GM23338 (cell line): Measurements from ENCODE around the gene UBAC1. TPM values are rescaled to one million over a fixed set of nuclear protein-coding genes. Genes with fewer than 3 reads are reported as not detected.

ENCODE experiments used
- ATAC-seq: fragments of 200-7000 bp; cut with Tn5 transposase; 3 replicates; pipeline ENCODE4 v1.9.1; 2020
- DNase-seq: peaks from one replicate; pipeline ENCODE4 v3.0.0-alpha.2; 2015; ENCODE audit warnings: low spot score
- H2AFZ ChIP-seq: fragments of 200-600 bp; sonication (generic); 2 replicates; pipeline ENCODE4 v1.8.0; 2016; ENCODE audit warnings: antibody characterized with exemption, mild to moderate bottlenecking, moderate library complexity
- H3F3A ChIP-seq: fragments of 200-600 bp; sonication (generic); replicated peaks from 2 replicates; pipeline ENCODE4 v1.8.0; 2017; ENCODE audit warnings: antibody characterized with exemption, mixed run types, low read depth
- H3K27ac ChIP-seq: fragments of 200-600 bp; sonication (generic); 2 replicates; pipeline ENCODE4 v1.6.1; 2016; ENCODE audit warnings: low read depth
- H3K27me3 ChIP-seq: fragments of 200-600 bp; sonication (generic); 2 replicates; pipeline ENCODE4 v1.8.0; 2016; ENCODE audit warnings: mild to moderate bottlenecking, mixed run types, moderate library complexity; ENCODE audit not compliant: insufficient read depth
- H3K36me3 ChIP-seq: fragments of 200-600 bp; sonication (generic); 2 replicates; pipeline ENCODE4 v1.8.0; 2016; ENCODE audit warnings: mild to moderate bottlenecking; ENCODE audit not compliant: insufficient read depth
- H3K4me1 ChIP-seq: fragments of 200-600 bp; sonication (generic); 2 replicates; pipeline ENCODE4 v1.8.0; 2016; ENCODE audit warnings: mild to moderate bottlenecking, moderate library complexity; ENCODE audit not compliant: insufficient read depth
- H3K4me2 ChIP-seq: fragments of 200-600 bp; sonication (generic); 2 replicates; pipeline ENCODE4 v1.7.1; 2017; ENCODE audit warnings: mixed run types
- H3K4me3 ChIP-seq: fragments of 200-600 bp; sonication (generic); 2 replicates; pipeline ENCODE4 v1.6.1; 2016; ENCODE audit warnings: mixed run types
- H3K79me2 ChIP-seq: fragments of 200-600 bp; sonication (generic); replicated peaks from 2 replicates; pipeline ENCODE4 v1.8.0; 2017; ENCODE audit warnings: mild to moderate bottlenecking; ENCODE audit not compliant: insufficient read depth
- H3K9me2 ChIP-seq: fragments of 200-600 bp; sonication (generic); 2 replicates; pipeline ENCODE4 v1.8.0; 2017; ENCODE audit not compliant: insufficient read depth
- H4K20me1 ChIP-seq: fragments of 200-600 bp; sonication (generic); replicated peaks from 2 replicates; pipeline ENCODE4 v1.8.0; 2017; ENCODE audit warnings: mild to moderate bottlenecking; ENCODE audit not compliant: insufficient read depth
- H3K27ac Mint-ChIP-seq: 2 replicates; pipeline ENCODE4 v1.8.0; 2020; ENCODE audit warnings: inconsistent platforms, mild to moderate bottlenecking, moderate library complexity, mixed read lengths
- H3K27me3 Mint-ChIP-seq: 3 replicates; pipeline ENCODE4 v1.8.0; 2022; ENCODE audit warnings: low read depth, mild to moderate bottlenecking, moderate library complexity, mixed read lengths, inconsistent platforms; ENCODE audit not compliant: insufficient read depth, poor library complexity
- H3K36me3 Mint-ChIP-seq: 3 replicates; pipeline ENCODE4 v1.8.0; 2021; ENCODE audit warnings: low read depth, mild to moderate bottlenecking, inconsistent platforms, moderate library complexity, mixed read lengths
- H3K4me1 Mint-ChIP-seq: 3 replicates; pipeline ENCODE4 v1.8.0; 2020; ENCODE audit warnings: mild to moderate bottlenecking, inconsistent platforms, mixed read lengths
- H3K4me3 Mint-ChIP-seq: 3 replicates; pipeline ENCODE4 v1.8.0; 2021; ENCODE audit warnings: moderate library complexity, mild to moderate bottlenecking, inconsistent platforms, mixed read lengths
- H3K9me3 Mint-ChIP-seq: 3 replicates; pipeline ENCODE4 v1.8.0; 2020; ENCODE audit warnings: moderate library complexity, mild to moderate bottlenecking, inconsistent platforms, mixed read lengths
- CREB1 ChIP-seq: fragments of 250-450 bp; sonication (Bioruptor Pico); IDR thresholded peaks from 2 replicates; pipeline ENCODE4 v1.5.0; 2020; ENCODE audit warnings: low read depth, mild to moderate bottlenecking, moderate library complexity
- EZH2 ChIP-seq: fragments of 200-600 bp; sonication (generic); IDR thresholded peaks from one replicate; pipeline ENCODE4 v1.8.0; 2017; ENCODE audit warnings: antibody characterized with exemption, mild to moderate bottlenecking, low read depth; ENCODE audit not compliant: unreplicated experiment
- JUNB ChIP-seq: IDR thresholded peaks from one replicate; pipeline ENCODE4 v1.6.1; 2016; ENCODE audit warnings: antibody characterized with exemption; ENCODE audit not compliant: unreplicated experiment
- NANOG ChIP-seq: IDR thresholded peaks from 2 replicates; pipeline ENCODE4 v1.6.1; 2016; ENCODE audit warnings: antibody characterized with exemption, borderline replicate concordance
- POLR2AphosphoS5 ChIP-seq: IDR thresholded peaks from 2 replicates; pipeline ENCODE4 v1.6.1; 2016; ENCODE audit warnings: antibody characterized with exemption, low read depth
- STAT1 ChIP-seq: IDR thresholded peaks from one replicate; pipeline ENCODE4 v1.6.1; 2016; ENCODE audit warnings: antibody characterized with exemption; ENCODE audit not compliant: unreplicated experiment
- ZNF114 ChIP-seq: fragments of 250-450 bp; sonication (Bioruptor Pico); IDR thresholded peaks from 2 replicates; pipeline ENCODE4 v1.5.0; 2020; ENCODE audit warnings: mild to moderate bottlenecking, moderate library complexity
- ZNF331 ChIP-seq: fragments of 250-450 bp; sonication (Bioruptor Pico); IDR thresholded peaks from 2 replicates; pipeline ENCODE4 v1.5.0; 2020; ENCODE audit warnings: low read depth, mild to moderate bottlenecking, moderate library complexity
- polyA plus RNA-seq: library from polyadenylated mRNA; unstranded; fragments of >200 nt; fragmentation: Nextera tagmentation; extraction: Ambion mirVana; gene quantifications from 2 replicates; pipeline ENCODE4 v1.2.1, GENCODE V29; 2016
- total RNA-seq: library from RNA; depleted of rRNA; stranded (reverse); fragments of >200 nt; shearing (Covaris generic); gene quantifications from 2 replicates; pipeline ENCODE4 v1.2.3, GENCODE V29; 2014
- TF ChIP-seq, protein P1 (sequence below): IDR thresholded peaks from one replicate; pipeline ENCODE4 v1.6.1; 2018; ENCODE audit warnings: antibody characterized with exemption; ENCODE audit not compliant: unreplicated experiment
- TF ChIP-seq, protein P2 (sequence below), 2 experiments: fragments of 200-600 bp in 1 of 2; sonication (generic) in 1 of 2; conservative IDR thresholded peaks; 2 replicates each; pipeline versions ENCODE4 v1.5.1 to v1.6.1; 2016 to 2017; ENCODE audit warnings: antibody characterized with exemption in 2 of 2, low read depth in 2 of 2, mild to moderate bottlenecking in 2 of 2, moderate library complexity in 1 of 2

The UBAC1 gene
- total and polyA plus RNA-seq, 2 experiments from 2014 or later: 63.2 to 86.6 TPM

DNA sequence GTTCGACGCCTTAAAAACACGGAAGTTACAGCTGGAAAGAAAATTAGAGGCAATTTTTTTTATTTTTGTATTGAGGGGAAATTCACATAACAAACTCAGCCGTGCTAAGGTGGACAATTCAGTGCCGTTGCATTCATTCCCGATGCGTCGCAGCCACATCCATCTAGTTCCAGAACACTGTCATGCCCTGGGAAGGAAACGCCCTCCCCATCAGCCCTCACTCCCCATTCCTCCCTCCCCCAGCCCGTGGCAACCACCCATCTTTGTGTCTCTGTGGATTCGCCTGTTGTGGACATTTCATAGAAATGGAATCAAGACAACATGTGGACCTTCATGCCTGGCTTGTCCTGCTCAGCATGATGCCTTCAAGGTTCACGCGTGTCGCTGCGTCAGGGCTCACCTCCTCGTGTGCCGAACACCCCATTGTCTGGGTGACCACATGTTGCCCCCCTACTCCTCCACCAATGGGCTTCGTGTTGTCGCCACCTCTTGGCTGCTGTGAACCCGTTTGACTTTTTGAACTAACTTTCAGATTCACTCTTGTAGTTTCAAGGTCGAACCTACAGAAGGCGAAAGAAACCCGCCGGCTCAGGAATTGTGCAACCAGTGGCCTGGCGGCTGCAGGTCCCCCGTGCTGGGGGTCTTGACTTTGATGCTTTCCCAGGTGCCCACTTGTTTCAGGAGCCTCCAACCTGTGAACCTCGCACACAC is 36.4 kb downstream of the UBAC1 start (continued):
- TF ChIP-seq JUNB (no peak), EZH2 (no peak), CREB1 (CRISPR knock-in tag) (no peak), STAT1 (no peak), POLR2AphosphoS5 (no peak)
- TF ChIP-seq, protein P1, sequence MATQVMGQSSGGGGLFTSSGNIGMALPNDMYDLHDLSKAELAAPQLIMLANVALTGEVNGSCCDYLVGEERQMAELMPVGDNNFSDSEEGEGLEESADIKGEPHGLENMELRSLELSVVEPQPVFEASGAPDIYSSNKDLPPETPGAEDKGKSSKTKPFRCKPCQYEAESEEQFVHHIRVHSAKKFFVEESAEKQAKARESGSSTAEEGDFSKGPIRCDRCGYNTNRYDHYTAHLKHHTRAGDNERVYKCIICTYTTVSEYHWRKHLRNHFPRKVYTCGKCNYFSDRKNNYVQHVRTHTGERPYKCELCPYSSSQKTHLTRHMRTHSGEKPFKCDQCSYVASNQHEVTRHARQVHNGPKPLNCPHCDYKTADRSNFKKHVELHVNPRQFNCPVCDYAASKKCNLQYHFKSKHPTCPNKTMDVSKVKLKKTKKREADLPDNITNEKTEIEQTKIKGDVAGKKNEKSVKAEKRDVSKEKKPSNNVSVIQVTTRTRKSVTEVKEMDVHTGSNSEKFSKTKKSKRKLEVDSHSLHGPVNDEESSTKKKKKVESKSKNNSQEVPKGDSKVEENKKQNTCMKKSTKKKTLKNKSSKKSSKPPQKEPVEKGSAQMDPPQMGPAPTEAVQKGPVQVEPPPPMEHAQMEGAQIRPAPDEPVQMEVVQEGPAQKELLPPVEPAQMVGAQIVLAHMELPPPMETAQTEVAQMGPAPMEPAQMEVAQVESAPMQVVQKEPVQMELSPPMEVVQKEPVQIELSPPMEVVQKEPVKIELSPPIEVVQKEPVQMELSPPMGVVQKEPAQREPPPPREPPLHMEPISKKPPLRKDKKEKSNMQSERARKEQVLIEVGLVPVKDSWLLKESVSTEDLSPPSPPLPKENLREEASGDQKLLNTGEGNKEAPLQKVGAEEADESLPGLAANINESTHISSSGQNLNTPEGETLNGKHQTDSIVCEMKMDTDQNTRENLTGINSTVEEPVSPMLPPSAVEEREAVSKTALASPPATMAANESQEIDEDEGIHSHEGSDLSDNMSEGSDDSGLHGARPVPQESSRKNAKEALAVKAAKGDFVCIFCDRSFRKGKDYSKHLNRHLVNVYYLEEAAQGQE: no peak
- TF ChIP-seq, protein P2, sequence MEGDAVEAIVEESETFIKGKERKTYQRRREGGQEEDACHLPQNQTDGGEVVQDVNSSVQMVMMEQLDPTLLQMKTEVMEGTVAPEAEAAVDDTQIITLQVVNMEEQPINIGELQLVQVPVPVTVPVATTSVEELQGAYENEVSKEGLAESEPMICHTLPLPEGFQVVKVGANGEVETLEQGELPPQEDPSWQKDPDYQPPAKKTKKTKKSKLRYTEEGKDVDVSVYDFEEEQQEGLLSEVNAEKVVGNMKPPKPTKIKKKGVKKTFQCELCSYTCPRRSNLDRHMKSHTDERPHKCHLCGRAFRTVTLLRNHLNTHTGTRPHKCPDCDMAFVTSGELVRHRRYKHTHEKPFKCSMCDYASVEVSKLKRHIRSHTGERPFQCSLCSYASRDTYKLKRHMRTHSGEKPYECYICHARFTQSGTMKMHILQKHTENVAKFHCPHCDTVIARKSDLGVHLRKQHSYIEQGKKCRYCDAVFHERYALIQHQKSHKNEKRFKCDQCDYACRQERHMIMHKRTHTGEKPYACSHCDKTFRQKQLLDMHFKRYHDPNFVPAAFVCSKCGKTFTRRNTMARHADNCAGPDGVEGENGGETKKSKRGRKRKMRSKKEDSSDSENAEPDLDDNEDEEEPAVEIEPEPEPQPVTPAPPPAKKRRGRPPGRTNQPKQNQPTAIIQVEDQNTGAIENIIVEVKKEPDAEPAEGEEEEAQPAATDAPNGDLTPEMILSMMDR (conservative IDR thresholded peaks at IDR 0.05; ENCODE audit: low read depth in 2 of 2): peak; percentile 44 to 73

DNA sequence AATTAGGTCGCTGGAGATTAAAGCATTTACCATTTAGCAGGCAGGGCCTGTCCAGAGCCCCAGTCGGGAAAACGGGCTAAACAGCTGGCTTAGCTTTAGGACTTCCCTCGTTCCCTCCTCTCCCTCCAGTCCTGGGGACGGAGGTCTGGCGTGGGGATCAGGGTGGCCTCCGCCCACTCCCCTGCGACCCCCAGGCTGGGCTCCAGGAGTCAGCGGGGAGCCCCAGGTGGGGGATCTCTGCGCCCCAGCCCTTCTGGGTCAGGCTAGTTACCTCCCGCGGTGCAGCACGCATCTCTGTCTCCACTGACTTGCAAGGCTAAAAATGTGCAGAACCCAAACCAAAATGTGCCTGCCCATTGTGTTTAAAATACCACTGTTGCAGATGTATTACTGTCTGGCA is 37.7 kb downstream of the UBAC1 start:
- Histone ChIP-seq H3K27me3 (no peaks in the 10 kb centered on the region), H3K4me3 (no peak overlapping the region), H3K9me2 (no peaks in the 10 kb centered on the region), H4K20me1 (no peaks in the 10 kb centered on the region), H3K36me3 (no peaks in the 10 kb centered on the region), H3F3A (0 out of 2 replicates have a peak, but pooled peaks cover 2% of the 10 kb centered on the region), H3K27ac (no peak overlapping the region), H3K79me2 (no peaks in the 10 kb centered on the region), H2AFZ (no peak overlapping the region), H3K4me2 (no peak overlapping the region), H3K4me1 (no peaks in the 10 kb centered on the region)
- H3K36me3 Mint-ChIP-seq: peaks cover 23% of the 10 kb centered on the region
- peaks cover 21% of the 10 kb centered on the region for H3K27me3 Mint-ChIP-seq
- no peak for ATAC-seq
- H3K9me3 Mint-ChIP-seq: peaks cover 17% of the 10 kb centered on the region
- no peak overlapping the region for H3K4me3 Mint-ChIP-seq
- no peak for DNase-seq
- no peak overlapping the region for H3K27ac Mint-ChIP-seq
- H3K4me1 Mint-ChIP-seq: peaks cover 5% of the 10 kb centered on the region; the same call in 1 of the 3 replicates
- TF ChIP-seq, protein P2 (conservative IDR thresholded peaks at IDR 0.05; ENCODE audit: low read depth in 2 of 2): no peak
- TF ChIP-seq, protein P1: no peak
- TF ChIP-seq ZNF114 (CRISPR knock-in tag) (no peak), NANOG (no peak), EZH2 (no peak), STAT1 (no peak), ZNF331 (CRISPR knock-in tag) (no peak)
